MV-4-11 (cell line): ENCODE results near the gene RNF224.

Source experiments
- DNase-seq: peaks from one replicate; lab custom pipeline; 2025; lab: John Stamatoyannopoulos, UW

RNF224 gene

GRCh38 chr9:137273611-137274320 is 46.5 kb downstream of the RNF224 start:
- DNase-seq, result no peak

- DNase-seq, result no peak
Measured at GRCh38 chr9:137275203-137275587, 47.9 kb downstream of the RNF224 start.

GRCh38 chr9:137275588-137276472 is 48.5 kb downstream of the RNF224 start:
- no peak for DNase-seq

GRCh38 chr9:137276473-137277328 is 49.4 kb downstream of the RNF224 start:
- DNase-seq, result peak; percentile 67

GRCh38 chr9:137277329-137278041 is 50.2 kb downstream of the RNF224 start, which contains the start of gene TOR4A:
Gene TOR4A, plus strand, starts transcription at chr9:137277726. Its CDS starts 964 bp downstream, at chr9:137278690.
- peak; percentile 83 for DNase-seq

GRCh38 chr9:137278061-137278701 is 50.9 kb downstream of the RNF224 start:
- DNase-seq, result peak; percentile 49
